ENCODE results near the gene MAPK9. TPM values are rescaled to one million over a fixed set of nuclear protein-coding genes. Genes with fewer than 3 reads are reported as not detected.

MAPK9 gene
- total RNA-seq, 4 donors from 2014 or later: 18.3 to 27.0 (median 23.9) TPM

- TF ChIP-seq POLR2A (IDR thresholded peaks at IDR 0.05) (no peak), CTCF (IDR thresholded peaks at IDR 0.05 in 4 of 5, conservative IDR thresholded peaks at IDR 0.05 in 1 of 5) (no peak)
- peak overlapping the region in 3 of 4 donors; percentile 17 to 25 (median 23) for H3K4me3 ChIP-seq
- no peak overlapping the region for H3K27ac ChIP-seq
- in situ Hi-C loops (cut with MboI; ENCODE audit: low sequenced_read_pairs in 4 of 4) (no loop called here), intact Hi-C loops (cut with DNase I; ENCODE audit: low total_unique reads) (loop anchor here (5.0 kb wide), 1 partner anchor 81 kb away; no protein-coding TSS in a partner anchor)
- H3K9me3 ChIP-seq: no peaks in the 10 kb centered on the region
- no peak for DNase-seq
- no peaks in the 10 kb centered on the region for H3K36me3 ChIP-seq
- no peaks in the 10 kb centered on the region for H3K4me1 ChIP-seq
- ATAC-seq: peak; percentile 13 to 21
- H3K27me3 ChIP-seq: peaks cover 14 to 19% (median 18%) of the 10 kb centered on the region in 3 donors
These were observed 83.3 kb downstream of the MAPK9 start for GRCh38 chr5:180208435-180209081.

- Histone ChIP-seq H3K27me3 (peaks cover 14 to 19% (median 18%) of the 10 kb centered on the region in 3 donors), H3K27ac (no peak overlapping the region), H3K36me3 (no peaks in the 10 kb centered on the region), H3K9me3 (no peaks in the 10 kb centered on the region), H3K4me3 (peak overlapping the region in 1 of 4 donors; percentile 23), H3K4me1 (no peaks in the 10 kb centered on the region)
- DNase-seq (no peak), ATAC-seq (no peak)
- no peak for TF ChIP-seq CTCF (IDR thresholded peaks at IDR 0.05 in 4 of 5, conservative IDR thresholded peaks at IDR 0.05 in 1 of 5)
- no peak for TF ChIP-seq POLR2A (IDR thresholded peaks at IDR 0.05)
- in situ Hi-C loops (cut with MboI; ENCODE audit: low sequenced_read_pairs in 4 of 4) (no loop called here), intact Hi-C loops (cut with DNase I; ENCODE audit: low total_unique reads) (loop anchor here (5.0 kb wide), 1 partner anchor 81 kb away; no protein-coding TSS in a partner anchor)
These were observed 83.8 kb downstream of the MAPK9 start for GRCh38 chr5:180208038-180208434.

- H3K36me3 ChIP-seq: no peaks in the 10 kb centered on the region
- H3K27ac ChIP-seq: no peak overlapping the region
- peaks cover 14 to 19% (median 18%) of the 10 kb centered on the region in 3 donors for H3K27me3 ChIP-seq
- DNase-seq: no peak
- in situ Hi-C loops (cut with MboI; ENCODE audit: low sequenced_read_pairs in 4 of 4) (no loop called here), intact Hi-C loops (cut with DNase I; ENCODE audit: low total_unique reads) (loop anchor here (5.0 kb wide), 1 partner anchor 80 kb away; no protein-coding TSS in a partner anchor)
- no peak for TF ChIP-seq POLR2A (IDR thresholded peaks at IDR 0.05)
- TF ChIP-seq CTCF (IDR thresholded peaks at IDR 0.05 in 4 of 5, conservative IDR thresholded peaks at IDR 0.05 in 1 of 5): no peak
- H3K4me3 ChIP-seq: no peak overlapping the region
- no peaks in the 10 kb centered on the region for H3K9me3 ChIP-seq
- ATAC-seq: no peak
- H3K4me1 ChIP-seq: no peaks in the 10 kb centered on the region
These were observed 84.3 kb downstream of the MAPK9 start for GRCh38 chr5:180207593-180207992.

- intact Hi-C loops (cut with DNase I; ENCODE audit: low total_unique reads): loop anchor here (5.0 kb wide), 1 partner anchor 80 kb away; no protein-coding TSS in a partner anchor
- Histone ChIP-seq H3K27me3 (peaks cover 14 to 19% (median 18%) of the 10 kb centered on the region in 3 donors), H3K36me3 (no peaks in the 10 kb centered on the region), H3K4me1 (no peaks in the 10 kb centered on the region), H3K4me3 (no peak overlapping the region), H3K9me3 (no peaks in the 10 kb centered on the region), H3K27ac (no peak overlapping the region)
- DNase-seq (no peak), ATAC-seq (no peak)
- in situ Hi-C loops (cut with MboI; ENCODE audit: low sequenced_read_pairs in 4 of 4): no loop called here
- no peak for TF ChIP-seq CTCF (IDR thresholded peaks at IDR 0.05 in 4 of 5, conservative IDR thresholded peaks at IDR 0.05 in 1 of 5)
- TF ChIP-seq POLR2A (IDR thresholded peaks at IDR 0.05): no peak
These were observed 84.9 kb downstream of the MAPK9 start for GRCh38 chr5:180206993-180207392.

Data from gastrocnemius medialis (tissue), 4 donors.